Neutrophil (primary cell): ENCODE data around the gene NPHP3.

Experiments
- H3K27ac ChIP-seq: fragments of 200-600 bp; sonication (generic); 2 replicates; pipeline ENCODE4 v1.5.1; 2016; ENCODE audit warnings: mild to moderate bottlenecking, moderate library complexity
- H3K27me3 ChIP-seq: fragments of 200-600 bp; sonication (generic); 2 replicates; pipeline ENCODE4 v1.6.0; 2016; ENCODE audit warnings: mild to moderate bottlenecking
- H3K36me3 ChIP-seq: fragments of 200-600 bp; sonication (generic); 2 replicates; pipeline ENCODE4 v1.5.1; 2017
- H3K4me1 ChIP-seq, 2 experiments: fragments of 200-600 bp in 1 of 2; sonication (generic) in 1 of 2; 1 replicate in 1 of 2; 2 replicates in 1 of 2; pipeline versions ENCODE4 v1.5.1 to v1.6.1; 2013 to 2016; ENCODE audit warnings: low read depth in 1 of 2, low read length in 1 of 2, mild to moderate bottlenecking in 1 of 2, moderate library complexity in 1 of 2; ENCODE audit not compliant: control insufficient read depth in 1 of 2, insufficient read depth in 1 of 2
- H3K4me3 ChIP-seq, 2 experiments: fragments of 200-600 bp in 1 of 2; sonication (generic) in 1 of 2; 1 replicate in 1 of 2; 2 replicates in 1 of 2; pipeline ENCODE4 v1.5.1; 2013 to 2016; ENCODE audit warnings: low read depth in 1 of 2, low read length in 1 of 2, mild to moderate bottlenecking in 1 of 2, moderate library complexity in 1 of 2
- H3K9me3 ChIP-seq: fragments of 200-600 bp; sonication (generic); 2 replicates; pipeline ENCODE4 v1.5.1; 2016
- CTCF ChIP-seq: fragments of 200-600 bp; sonication (generic); IDR thresholded peaks from 2 replicates; pipeline ENCODE4 v1.5.1; 2016; ENCODE audit warnings: antibody characterized with exemption

Gene NPHP3

GRCh38 chr3:132681421-132681820 is 40.8 kb downstream of the NPHP3 start:
- Histone ChIP-seq H3K36me3 (peaks cover 88% of the 10 kb centered on the region), H3K9me3 (peaks cover 5% of the 10 kb centered on the region), H3K4me3 (no peak overlapping the region), H3K27me3 (no peaks in the 10 kb centered on the region), H3K4me1 (no peaks in the 10 kb centered on the region), H3K27ac (no peak overlapping the region)
- no peak for TF ChIP-seq CTCF

- Histone ChIP-seq H3K4me1 (no peaks in the 10 kb centered on the region), H3K27ac (no peak overlapping the region), H3K27me3 (no peaks in the 10 kb centered on the region), H3K4me3 (no peak overlapping the region), H3K36me3 (peaks cover 91% of the 10 kb centered on the region), H3K9me3 (peaks cover 5% of the 10 kb centered on the region)
- TF ChIP-seq CTCF, result no peak
These were observed 42.3 kb downstream of the NPHP3 start for GRCh38 chr3:132679911-132680310.

GRCh38 chr3:132675408-132675807 is 46.8 kb downstream of the NPHP3 start:
- no peak overlapping the region for H3K27ac ChIP-seq
- H3K4me3 ChIP-seq, result no peak overlapping the region
- H3K36me3 ChIP-seq, result peaks cover 83% of the 10 kb centered on the region
- no peaks in the 10 kb centered on the region for H3K4me1 ChIP-seq
- no peak for TF ChIP-seq CTCF
- no peaks in the 10 kb centered on the region for H3K27me3 ChIP-seq
- H3K9me3 ChIP-seq, result no peaks in the 10 kb centered on the region

GRCh38 chr3:132669256-132669777 is 52.9 kb downstream of the NPHP3 start:
- H3K9me3 ChIP-seq, result no peaks in the 10 kb centered on the region
- H3K4me1 ChIP-seq, result no peaks in the 10 kb centered on the region
- no peaks in the 10 kb centered on the region for H3K27me3 ChIP-seq
- peaks cover 31% of the 10 kb centered on the region for H3K36me3 ChIP-seq
- no peak overlapping the region for H3K27ac ChIP-seq
- H3K4me3 ChIP-seq, result no peak overlapping the region
- TF ChIP-seq CTCF, result no peak

GRCh38 chr3:132665230-132665745 is 56.9 kb downstream of the NPHP3 start:
- Histone ChIP-seq H3K4me1 (peaks cover 12 to 14% of the 10 kb centered on the region in 2 experiments), H3K9me3 (no peaks in the 10 kb centered on the region), H3K4me3 (no peak overlapping the region), H3K27ac (no peak overlapping the region), H3K27me3 (no peaks in the 10 kb centered on the region), H3K36me3 (no peaks in the 10 kb centered on the region)
- no peak for TF ChIP-seq CTCF

- Histone ChIP-seq H3K27ac (no peak overlapping the region), H3K9me3 (no peaks in the 10 kb centered on the region), H3K4me1 (peaks cover 26 to 30% of the 10 kb centered on the region in 2 experiments), H3K4me3 (no peak overlapping the region), H3K27me3 (no peaks in the 10 kb centered on the region), H3K36me3 (no peaks in the 10 kb centered on the region)
- no peak for TF ChIP-seq CTCF
These were observed 60.0 kb downstream of the NPHP3 start for GRCh38 chr3:132662212-132662611.
